Colonic mucosa (tissue), 4 donors: ENCODE data around the gene BCL2L11. TPM values are rescaled to one million over a fixed set of nuclear protein-coding genes. Genes with fewer than 3 reads are reported as not detected.

ENCODE experiments used
- DNase-seq: peaks from one replicate; pipeline ENCODE4 v3.0.0-alpha.2; 2020
- H3K27ac ChIP-seq: fragments of 200-600 bp; one replicate; pipeline ENCODE4 v1.8.0; 2021
- H3K27me3 ChIP-seq: fragments of 200-600 bp; one replicate; pipeline ENCODE4 v1.8.0; 2021
- H3K36me3 ChIP-seq: fragments of 200-600 bp; one replicate; pipeline ENCODE4 v1.8.0; 2021
- H3K4me1 ChIP-seq: fragments of 200-600 bp; one replicate; pipeline ENCODE4 v1.8.0; 2021; ENCODE audit warnings: mild to moderate bottlenecking
- H3K4me3 ChIP-seq: fragments of 200-600 bp; one replicate; pipeline ENCODE4 v1.8.0; 2021
- H3K9ac ChIP-seq, 2 donors: one replicate each; pipeline ENCODE4 v1.7.0; 2013; ENCODE audit warnings: control low read depth in 2 of 2, low read depth in 2 of 2, low read length in 2 of 2
- H3K9me3 ChIP-seq: fragments of 200-600 bp; one replicate; pipeline ENCODE4 v1.8.0; 2021
- CTCF ChIP-seq: fragments of 200-600 bp; IDR thresholded peaks from one replicate; pipeline ENCODE4 v1.8.0; 2022; ENCODE audit warnings: antibody characterized with exemption, mild to moderate bottlenecking
- intact Hi-C: fragments of 100-400 bp; cut with DNase I; formaldehyde crosslinking; loops from one replicate; pipeline ENCODE4 v1.14.1; 2022
- total RNA-seq, 2 donors: library from RNA; stranded (reverse); fragmentation: NEBNext Ultra II Directional in 1 of 2; extraction: Animal tissue kit (Norgen Biotek cat#: 25700) in 1 of 2; gene quantifications; one replicate each; pipeline ENCODE4 v1.2.1, GENCODE V29; 2021
- donor health status: healthy.
- donor health status: DM: no; HTN: no; CAD: no.
- donor health status: DM: no; HTN: no; CAD: no.

The BCL2L11 gene
- total RNA-seq, 2 donors from 2014 or later, result 21.3 to 31.7 TPM

- no peak for TF ChIP-seq CTCF
- Histone ChIP-seq H3K9me3 (no peaks in the 10 kb centered on the region), H3K4me1 (no peaks in the 10 kb centered on the region), H3K27me3 (no peaks in the 10 kb centered on the region), H3K27ac (no peak overlapping the region), H3K36me3 (no peaks in the 10 kb centered on the region), H3K4me3 (no peak overlapping the region), H3K9ac (no peak overlapping the region)
- DNase-seq, result no peak
- intact Hi-C loops, result no loop called here
These were observed 70.3 kb downstream of the BCL2L11 start for GRCh38 chr2:111190816-111191540.

GRCh38 chr2:111191877-111192276, 71.2 kb downstream of the BCL2L11 start:
- intact Hi-C loops, result no loop called here
- Histone ChIP-seq H3K4me1 (no peaks in the 10 kb centered on the region), H3K36me3 (no peaks in the 10 kb centered on the region), H3K27ac (no peak overlapping the region), H3K27me3 (no peaks in the 10 kb centered on the region), H3K4me3 (no peak overlapping the region), H3K9ac (no peak overlapping the region), H3K9me3 (no peaks in the 10 kb centered on the region)
- DNase-seq, result no peak
- no peak for TF ChIP-seq CTCF

GRCh38 chr2:111192776-111193368, 72.2 kb downstream of the BCL2L11 start:
- no peaks in the 10 kb centered on the region for H3K27me3 ChIP-seq
- H3K27ac ChIP-seq, result no peak overlapping the region
- no peak overlapping the region for H3K9ac ChIP-seq
- no peak for DNase-seq
- TF ChIP-seq CTCF, result no peak
- no peaks in the 10 kb centered on the region for H3K36me3 ChIP-seq
- no peaks in the 10 kb centered on the region for H3K4me1 ChIP-seq
- intact Hi-C loops, result no loop called here
- no peaks in the 10 kb centered on the region for H3K9me3 ChIP-seq
- no peak overlapping the region for H3K4me3 ChIP-seq

- TF ChIP-seq CTCF, result peak; percentile 15
- intact Hi-C loops, result no loop called here
- Histone ChIP-seq H3K9me3 (no peaks in the 10 kb centered on the region), H3K4me1 (no peaks in the 10 kb centered on the region), H3K27ac (no peak overlapping the region), H3K9ac (no peak overlapping the region), H3K36me3 (no peaks in the 10 kb centered on the region), H3K27me3 (no peaks in the 10 kb centered on the region), H3K4me3 (no peak overlapping the region)
- DNase-seq, result no peak
These were observed 74.3 kb downstream of the BCL2L11 start for GRCh38 chr2:111194835-111195621.

GRCh38 chr2:111196435-111196834, 75.7 kb downstream of the BCL2L11 start:
- intact Hi-C loops, result no loop called here
- H3K27me3 ChIP-seq, result no peaks in the 10 kb centered on the region

More at GRCh38 chr2:111196435-111196834, 75.7 kb downstream of the BCL2L11 start:
- no peak overlapping the region for H3K27ac ChIP-seq
- no peaks in the 10 kb centered on the region for H3K36me3 ChIP-seq
- no peak overlapping the region for H3K4me3 ChIP-seq
- no peaks in the 10 kb centered on the region for H3K4me1 ChIP-seq
- DNase-seq, result no peak
- TF ChIP-seq CTCF, result no peak
- H3K9ac ChIP-seq, result no peak overlapping the region
- no peaks in the 10 kb centered on the region for H3K9me3 ChIP-seq
